Measurements from ENCODE around the gene CADM1.

The CADM1 gene

DNA sequence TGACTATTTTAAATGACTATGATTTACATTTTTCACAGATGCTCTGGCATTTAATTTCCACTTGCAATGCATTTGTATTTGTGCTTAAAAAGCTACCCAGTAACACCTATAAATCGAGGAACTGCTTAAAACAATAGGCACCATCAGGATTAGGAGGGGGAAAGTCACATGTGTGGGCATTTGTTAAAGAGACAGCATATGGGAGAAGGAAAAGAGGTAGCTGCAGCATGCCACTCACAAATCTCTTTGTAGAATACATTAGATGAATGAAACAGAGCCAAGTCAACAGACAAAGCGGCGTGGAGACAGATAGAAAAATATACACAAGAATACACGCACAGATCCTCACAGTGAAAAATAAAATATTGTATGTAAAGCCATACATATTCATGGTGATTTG, 228.0 kb downstream of the CADM1 start:
- TF ChIP-seq, protein P1, sequence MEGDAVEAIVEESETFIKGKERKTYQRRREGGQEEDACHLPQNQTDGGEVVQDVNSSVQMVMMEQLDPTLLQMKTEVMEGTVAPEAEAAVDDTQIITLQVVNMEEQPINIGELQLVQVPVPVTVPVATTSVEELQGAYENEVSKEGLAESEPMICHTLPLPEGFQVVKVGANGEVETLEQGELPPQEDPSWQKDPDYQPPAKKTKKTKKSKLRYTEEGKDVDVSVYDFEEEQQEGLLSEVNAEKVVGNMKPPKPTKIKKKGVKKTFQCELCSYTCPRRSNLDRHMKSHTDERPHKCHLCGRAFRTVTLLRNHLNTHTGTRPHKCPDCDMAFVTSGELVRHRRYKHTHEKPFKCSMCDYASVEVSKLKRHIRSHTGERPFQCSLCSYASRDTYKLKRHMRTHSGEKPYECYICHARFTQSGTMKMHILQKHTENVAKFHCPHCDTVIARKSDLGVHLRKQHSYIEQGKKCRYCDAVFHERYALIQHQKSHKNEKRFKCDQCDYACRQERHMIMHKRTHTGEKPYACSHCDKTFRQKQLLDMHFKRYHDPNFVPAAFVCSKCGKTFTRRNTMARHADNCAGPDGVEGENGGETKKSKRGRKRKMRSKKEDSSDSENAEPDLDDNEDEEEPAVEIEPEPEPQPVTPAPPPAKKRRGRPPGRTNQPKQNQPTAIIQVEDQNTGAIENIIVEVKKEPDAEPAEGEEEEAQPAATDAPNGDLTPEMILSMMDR (conservative IDR thresholded peaks at IDR 0.05; ENCODE audit: low read depth): no peak
- H3K27ac ChIP-seq: no peak overlapping the region
- POLR2A ChIA-PET (ENCODE audit: low non-redundant PET): no interaction called here
- DNase-seq (ENCODE audit: low spot score): no peak
- CTCF ChIA-PET: interaction anchor here (0.7 kb wide), 1 partner anchor 8 kb away, joined by 5 read pairs; no protein-coding TSS in a partner anchor

DNA sequence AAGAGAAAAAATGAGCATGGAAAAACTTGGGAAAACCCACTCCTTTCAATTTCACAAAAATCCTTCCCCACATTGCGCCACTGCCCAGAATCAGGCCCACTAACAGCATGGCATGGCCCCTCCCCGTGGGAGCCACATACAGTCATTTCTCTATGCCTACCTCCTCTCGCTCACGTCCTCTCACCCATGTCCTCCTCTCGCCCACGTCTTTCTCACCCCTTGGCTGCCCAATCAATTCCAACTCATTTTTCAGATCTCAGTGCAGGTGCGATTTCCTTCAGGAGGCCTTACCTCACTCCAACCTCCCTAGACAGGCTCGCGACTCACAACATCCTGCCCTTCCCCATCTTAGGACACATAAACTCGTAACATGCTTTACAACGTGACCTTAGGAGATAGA, 229.2 kb downstream of the CADM1 start:
- no peak overlapping the region for H3K27ac ChIP-seq
- POLR2A ChIA-PET (ENCODE audit: low non-redundant PET): no interaction called here
- TF ChIP-seq, protein P1 (conservative IDR thresholded peaks at IDR 0.05; ENCODE audit: low read depth): no peak
- no peak for DNase-seq (ENCODE audit: low spot score)
- CTCF ChIA-PET: no interaction called here

DNA sequence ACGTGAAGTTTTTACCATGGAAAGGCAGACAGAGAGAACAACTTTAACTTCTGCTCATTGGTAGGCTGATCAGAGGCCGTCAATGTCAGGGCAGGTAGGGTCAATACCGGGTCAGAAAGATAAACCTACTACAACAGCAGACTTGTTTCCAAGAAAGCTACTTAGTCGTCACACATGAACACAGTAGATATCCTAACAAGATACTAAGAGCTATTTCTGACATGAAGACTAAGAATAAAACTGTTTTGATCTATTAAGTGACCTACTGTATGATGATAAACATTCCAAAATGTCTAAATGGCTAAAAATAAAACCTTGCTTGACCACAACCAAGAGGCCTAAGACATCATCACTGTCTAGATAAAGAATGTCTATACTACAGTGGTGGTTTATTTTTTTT, 231.3 kb downstream of the CADM1 start:
- no peak for DNase-seq (ENCODE audit: low spot score)
- ChIA-PET CTCF (no interaction called here), POLR2A (ENCODE audit: low non-redundant PET) (no interaction called here)
- TF ChIP-seq, protein P1 (conservative IDR thresholded peaks at IDR 0.05; ENCODE audit: low read depth): no peak
- H3K27ac ChIP-seq: no peak overlapping the region

DNA sequence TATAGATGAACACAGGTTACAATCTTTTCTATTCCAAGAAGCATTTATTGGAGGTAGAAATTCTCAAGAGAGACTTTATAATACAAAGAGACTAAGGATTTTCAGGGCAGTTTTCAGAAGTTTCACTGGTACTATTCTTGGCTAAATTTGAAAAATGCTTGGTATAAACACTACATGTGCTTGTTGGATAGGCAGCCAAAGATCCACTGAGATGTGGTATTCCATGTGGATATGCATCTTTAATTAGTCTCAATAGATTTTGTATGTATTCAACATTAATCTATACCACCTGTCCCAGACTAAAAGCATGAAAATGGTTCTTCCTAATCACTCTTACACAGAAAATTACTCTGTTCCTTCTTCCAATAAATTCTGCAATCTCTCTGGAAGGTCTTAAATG, 232.6 kb downstream of the CADM1 start:
- H3K27ac ChIP-seq: no peak overlapping the region
- CTCF ChIA-PET: no interaction called here
- POLR2A ChIA-PET (ENCODE audit: low non-redundant PET): no interaction called here
- DNase-seq (ENCODE audit: low spot score): no peak
- TF ChIP-seq, protein P1 (conservative IDR thresholded peaks at IDR 0.05; ENCODE audit: low read depth): no peak

DNA sequence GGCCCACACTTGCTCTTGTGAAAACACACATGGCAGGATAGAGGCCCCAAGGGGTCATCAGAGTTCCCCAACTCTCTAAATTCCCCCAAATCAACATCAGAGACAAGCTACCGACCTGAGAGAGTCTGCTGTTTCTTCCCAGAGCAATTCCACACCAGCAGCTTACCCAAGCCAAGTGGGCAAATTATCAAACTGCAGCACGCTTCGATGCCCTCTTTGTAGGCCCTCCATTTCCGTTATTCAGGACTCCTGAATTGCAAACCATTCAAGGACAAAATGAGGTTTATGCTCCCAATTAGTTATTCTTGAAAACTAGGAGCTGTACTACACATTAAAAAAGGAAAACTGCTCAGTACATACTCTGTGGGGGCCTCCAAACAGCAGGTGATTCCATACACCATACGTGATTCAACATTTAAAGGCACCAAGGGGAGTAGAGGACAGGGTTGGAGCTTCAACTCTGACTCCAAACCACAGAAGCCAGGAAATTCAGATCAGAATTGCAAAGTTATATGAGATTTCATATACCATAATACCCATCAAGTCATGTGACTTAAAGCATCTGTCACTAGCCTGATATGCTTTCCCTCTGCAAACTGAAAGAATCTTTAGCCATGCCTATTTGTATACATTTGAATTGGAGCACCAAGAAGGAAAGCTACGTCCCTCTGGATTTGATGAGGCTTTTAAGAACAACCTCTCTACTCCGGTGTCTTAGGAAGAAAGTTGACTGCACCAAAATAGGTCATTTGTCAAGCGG, 234.8 kb downstream of the CADM1 start:
- POLR2A ChIA-PET (ENCODE audit: low non-redundant PET): no interaction called here
- DNase-seq (ENCODE audit: low spot score): no peak
- H3K27ac ChIP-seq: no peak overlapping the region
- TF ChIP-seq, protein P1 (conservative IDR thresholded peaks at IDR 0.05; ENCODE audit: low read depth): no peak
- CTCF ChIA-PET: no interaction called here

DNA sequence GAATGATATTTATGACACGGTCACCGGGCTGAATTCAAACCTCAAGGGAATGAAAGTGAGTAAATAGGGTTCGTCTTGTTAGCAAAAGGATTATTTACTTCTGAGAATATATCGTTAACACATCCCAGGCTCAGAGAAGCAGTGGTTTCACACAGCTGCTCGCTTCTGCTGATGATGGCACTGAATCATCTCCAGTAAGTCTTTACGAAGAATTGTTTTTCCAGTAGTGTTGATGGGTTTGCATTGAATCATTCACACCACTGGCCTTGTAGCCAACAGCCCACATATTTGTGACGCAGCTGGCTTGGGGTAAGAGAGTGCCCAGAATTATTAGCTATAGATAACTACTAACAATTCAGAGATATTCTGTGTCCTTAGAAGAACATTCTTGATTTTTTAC, 236.3 kb downstream of the CADM1 start:
- H3K27ac ChIP-seq: no peak overlapping the region
- ChIA-PET CTCF (no interaction called here), POLR2A (ENCODE audit: low non-redundant PET) (no interaction called here)
- no peak for DNase-seq (ENCODE audit: low spot score)
- TF ChIP-seq, protein P1 (conservative IDR thresholded peaks at IDR 0.05; ENCODE audit: low read depth): no peak

Data from RWPE1 (cell line).